HG03457 (cell line): ENCODE data around the gene APLP2.

Source experiments
- ATAC-seq: cut with Tn5 transposase; IDR thresholded peaks from one replicate; pipeline ENCODE4 v1.9.1; 2021; ENCODE audit warnings: moderate number of reproducible peaks; ENCODE audit not compliant: unreplicated experiment

Gene APLP2

DNA sequence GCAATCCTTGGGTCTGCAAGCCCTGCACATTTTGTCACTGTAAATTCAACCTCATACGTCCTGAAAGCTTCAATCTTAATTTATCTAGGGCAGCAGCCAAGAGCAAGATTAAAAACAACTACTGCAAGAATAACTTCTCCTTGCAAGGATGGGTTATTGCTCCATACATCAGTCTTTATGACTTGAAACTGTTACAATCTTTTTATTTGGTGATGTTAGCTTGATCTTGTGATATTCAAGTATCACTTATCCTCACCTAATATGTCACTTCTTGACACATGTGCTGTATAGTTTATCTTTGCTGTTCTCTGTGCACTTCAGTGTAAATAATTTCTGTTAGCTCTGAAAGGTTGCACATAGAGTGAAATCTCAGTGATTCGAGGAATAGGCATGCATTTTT, 14.7 kb upstream of the APLP2 start:
- ATAC-seq, result no peak

DNA sequence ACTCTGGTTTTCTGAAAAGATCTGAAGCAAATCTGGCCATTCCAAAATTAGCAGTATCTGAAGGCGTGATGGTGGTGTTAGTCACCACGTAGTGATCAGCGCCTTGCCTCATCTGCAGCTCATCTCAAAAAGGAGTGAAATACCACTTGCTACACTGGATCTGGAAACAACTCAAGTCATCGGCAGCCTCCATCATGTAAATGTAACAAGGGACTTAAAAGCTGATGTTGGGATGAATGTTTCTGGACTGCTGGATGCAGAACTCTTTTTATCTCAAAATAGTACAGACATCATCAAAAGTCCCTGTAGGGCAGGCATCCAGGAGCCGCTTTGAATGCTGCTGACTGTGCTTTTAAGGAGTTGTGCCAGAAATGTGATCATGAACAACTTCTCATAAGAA, 14.1 kb upstream of the APLP2 start:
- ATAC-seq, result no peak

DNA sequence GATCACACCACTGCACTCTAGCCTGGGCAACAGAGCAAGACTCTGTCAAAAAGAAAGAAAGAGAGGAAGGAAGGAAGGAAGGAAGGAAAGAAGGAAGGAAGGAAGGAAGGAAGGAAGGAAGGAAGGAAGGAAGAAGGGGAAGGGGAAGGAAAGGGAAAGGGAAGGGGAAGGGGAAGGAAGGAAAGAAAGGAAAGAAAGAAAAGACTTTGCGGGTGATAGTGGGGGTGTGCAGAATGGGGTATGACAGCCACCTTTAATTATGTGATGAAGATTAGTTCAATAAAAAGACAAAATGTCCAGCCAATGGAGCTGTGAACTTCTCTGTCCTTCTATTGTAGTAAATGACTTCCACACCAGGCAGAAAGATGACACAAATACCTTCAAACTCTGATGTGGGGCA, 8.7 kb upstream of the APLP2 start:
- ATAC-seq, result no peak

DNA sequence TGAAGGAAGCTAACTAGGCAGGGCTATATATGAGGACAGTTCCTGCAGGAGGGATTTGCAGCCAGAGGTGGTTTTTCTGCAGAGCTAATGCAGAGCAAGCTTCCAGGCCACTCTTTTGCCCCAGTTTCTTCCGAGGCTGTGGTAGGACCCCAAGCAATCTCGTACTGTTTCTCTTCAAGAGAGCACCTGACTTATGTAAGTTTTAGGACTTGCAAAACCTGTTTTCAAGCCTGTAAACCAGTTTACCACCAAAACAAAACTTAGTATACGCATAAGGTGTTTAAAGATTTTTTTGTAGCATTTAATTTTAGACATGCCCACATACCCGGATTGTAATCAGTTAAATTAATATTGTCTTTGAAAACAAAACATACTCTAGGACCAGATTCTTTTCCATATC, 7.7 kb upstream of the APLP2 start:
- no peak for ATAC-seq

DNA sequence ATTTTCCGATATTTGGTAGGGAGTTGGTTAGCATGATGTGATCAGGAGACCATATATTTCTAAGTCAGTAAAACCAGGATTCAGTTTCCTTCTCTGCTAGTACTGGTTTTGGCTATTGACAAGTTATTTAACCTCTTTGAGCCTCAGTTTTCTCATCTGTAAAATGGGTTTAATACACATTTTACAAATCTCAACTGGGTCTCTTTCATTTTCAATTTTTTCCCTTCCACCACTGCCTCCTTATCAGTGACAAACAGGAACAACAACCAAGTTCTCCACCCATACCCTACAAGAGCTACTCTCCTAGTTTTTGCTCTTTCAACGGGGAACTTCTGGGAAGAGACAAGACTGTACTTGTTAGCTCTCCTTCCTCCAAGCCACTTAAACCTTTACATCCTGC, 6.2 kb upstream of the APLP2 start:
- ATAC-seq, result no peak

DNA sequence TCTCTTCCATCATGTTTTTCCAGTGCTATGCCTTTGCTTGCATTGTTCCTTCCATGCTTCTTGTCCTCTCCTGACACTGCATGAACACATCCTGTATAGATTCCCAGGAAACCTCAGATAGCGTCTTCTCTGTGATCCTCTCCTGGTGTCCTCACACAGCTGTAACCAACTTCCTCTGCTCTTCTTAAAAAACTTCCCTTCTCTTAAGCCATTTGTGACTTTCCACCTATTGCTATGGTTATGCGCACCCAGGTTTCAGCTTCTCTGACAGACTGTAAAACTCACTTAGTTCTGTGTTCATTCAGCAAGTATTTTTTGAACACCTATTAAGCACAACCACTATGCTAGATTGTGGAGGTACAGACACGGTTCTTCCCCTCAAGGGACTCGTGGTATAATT, 5.1 kb upstream of the APLP2 start:
- no peak for ATAC-seq

DNA sequence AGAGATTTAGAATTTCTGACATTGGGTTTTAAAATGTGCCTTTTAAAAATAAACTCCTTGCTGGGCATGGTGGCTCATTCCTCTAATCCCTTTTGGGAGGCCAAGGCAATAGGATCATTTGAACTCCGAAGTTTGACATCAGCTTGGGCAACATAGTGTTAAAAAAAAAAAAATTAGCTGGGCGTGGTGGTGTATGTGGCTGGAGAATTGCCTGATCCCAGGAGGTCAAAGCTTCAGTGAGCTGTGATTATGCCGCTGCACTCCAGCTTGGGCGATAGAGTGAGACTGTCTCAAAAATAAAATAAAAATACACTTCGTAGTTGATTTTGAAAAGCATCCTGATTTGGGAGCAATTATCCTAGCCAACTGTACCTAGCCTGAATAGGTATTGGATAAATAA, 3.4 kb upstream of the APLP2 start:
- ATAC-seq, result no peak

- no peak for ATAC-seq
Measured at GRCh38 chr11:130068546-130068985, 1.1 kb upstream of the APLP2 start.

- ATAC-seq, result peak; percentile 35
Measured at GRCh38 chr11:130068986-130069658, 572 bp upstream of the APLP2 start.

GRCh38 chr11:130070109-130070845, 583 bp downstream of the APLP2 start:
- ATAC-seq, result peak; percentile 21

GRCh38 chr11:130070846-130071200, 1.1 kb downstream of the APLP2 start:
- ATAC-seq, result no peak

GRCh38 chr11:130071211-130071712, 1.6 kb downstream of the APLP2 start:
- no peak for ATAC-seq

GRCh38 chr11:130074736-130075135, 5.0 kb downstream of the APLP2 start:
- ATAC-seq, result no peak

GRCh38 chr11:130076778-130077481, 7.2 kb downstream of the APLP2 start:
- ATAC-seq, result no peak

DNA sequence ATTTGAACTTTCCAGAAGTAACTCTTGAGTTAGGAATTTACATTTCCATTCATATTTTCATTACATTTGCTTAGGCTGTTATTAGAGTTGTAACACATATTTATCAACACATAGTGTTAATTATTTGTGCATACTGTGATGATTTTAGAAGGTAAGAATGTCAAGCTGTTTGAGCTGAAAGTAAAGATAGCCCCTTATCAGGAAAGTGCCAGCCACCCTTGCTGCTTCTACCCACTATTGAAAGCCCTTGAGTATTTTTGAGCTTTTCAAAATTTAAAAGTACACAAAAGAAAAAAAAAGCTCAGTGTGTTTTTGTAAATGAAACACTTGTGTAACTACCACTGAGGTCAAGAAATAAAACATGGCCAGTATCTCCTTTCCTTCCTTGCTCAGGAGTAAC, 8.0 kb downstream of the APLP2 start:
- ATAC-seq, result no peak

GRCh38 chr11:130078080-130078479, 8.4 kb downstream of the APLP2 start:
- no peak for ATAC-seq

DNA sequence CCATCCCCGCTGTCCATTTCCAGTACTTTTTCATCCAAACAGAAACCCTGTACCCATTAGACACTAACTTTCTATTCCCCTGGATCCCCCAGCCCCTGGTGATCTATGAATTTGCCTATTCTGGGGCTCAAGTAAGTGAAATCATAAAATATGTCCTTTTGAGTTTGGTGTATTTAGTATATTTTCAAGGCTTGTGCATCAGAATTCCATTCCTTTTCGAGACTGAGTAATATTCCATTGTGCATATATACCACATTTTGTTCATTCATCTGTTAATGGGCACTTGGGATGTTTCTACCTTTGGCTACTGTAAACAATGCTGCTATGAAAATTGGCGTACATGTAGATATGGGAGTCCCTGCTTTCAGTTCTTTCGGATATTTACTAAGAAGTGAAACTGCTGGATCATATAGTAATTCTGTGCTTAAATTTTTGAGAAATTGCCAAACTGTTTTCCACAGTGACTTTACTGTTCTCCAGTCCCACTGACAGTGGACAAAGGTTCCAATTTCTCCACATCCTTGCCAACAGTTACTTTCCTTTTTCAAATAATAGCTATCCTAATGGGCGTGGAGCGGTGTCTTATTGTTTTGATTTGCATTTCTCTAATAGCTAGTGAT, 16.1 kb downstream of the APLP2 start:
- no peak for ATAC-seq

DNA sequence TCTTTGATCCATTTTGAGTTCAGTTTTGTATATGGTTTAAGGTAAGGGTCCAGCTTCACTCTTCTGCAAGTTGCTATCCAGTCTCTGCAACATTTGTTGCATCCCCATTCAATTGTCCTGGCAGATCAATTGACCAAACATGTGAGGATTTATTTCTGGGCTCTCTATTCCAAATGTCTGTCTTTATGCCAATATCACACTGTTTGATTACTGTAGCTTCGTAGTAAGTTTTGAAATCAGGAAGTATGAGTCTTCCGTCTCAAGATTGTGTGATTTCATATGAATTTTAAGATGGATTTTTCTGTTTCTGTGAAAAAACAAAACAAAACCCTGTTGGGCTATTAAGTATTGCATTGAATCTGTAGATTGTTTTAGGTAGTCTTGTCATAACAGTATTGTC, 17.0 kb downstream of the APLP2 start:
- ATAC-seq, result no peak

- ATAC-seq, result no peak
Measured at GRCh38 chr11:130087294-130087926, 17.7 kb downstream of the APLP2 start.

DNA sequence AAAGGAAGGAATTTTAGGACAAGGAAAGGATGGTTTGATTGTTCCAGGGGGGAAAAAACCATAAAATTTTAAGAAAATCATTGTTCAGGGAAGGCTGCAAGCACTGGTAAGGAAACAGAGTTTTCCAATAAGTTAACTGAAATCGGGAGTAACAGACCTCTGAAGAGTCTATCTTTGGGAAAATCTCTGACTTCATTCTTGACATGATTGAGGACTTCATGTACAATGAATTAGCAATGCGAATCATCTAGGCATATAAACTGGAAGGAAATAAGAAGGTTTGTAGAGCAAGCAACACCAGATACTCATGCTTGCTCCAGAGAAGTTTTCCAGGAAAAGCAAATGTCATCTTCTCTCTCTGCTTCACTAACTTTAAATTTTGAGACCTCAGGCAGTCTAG, 18.5 kb downstream of the APLP2 start:
- ATAC-seq, result no peak
